Choroid plexus epithelial cell (primary cell): ENCODE results near the gene LIMS1.
"Not testable (repeated sequence)": the region's sequence is repeated elsewhere in the genome, so short reads cannot be mapped to it uniquely, and the experiment has no call there.

Source experiments
- DNase-seq: peaks from one replicate; pipeline ENCODE4 v3.0.0-alpha.2; 2010; ENCODE audit warnings: low read depth
- H3K4me3 ChIP-seq: 2 replicates; pipeline ENCODE4 v1.5.1; 2011; ENCODE audit warnings: low read depth, mild to moderate bottlenecking, control low read depth, low read length, moderate library complexity
- CTCF ChIP-seq: conservative IDR thresholded peaks from 2 replicates; pipeline ENCODE4 v1.5.1; 2011; ENCODE audit warnings: low read depth, mild to moderate bottlenecking, control low read depth, inconsistent platforms, low read length, moderate library complexity

The LIMS1 gene

GRCh38 chr2:108555572-108555971 lies 21.3 kb downstream of the LIMS1 start:
- no peak overlapping the region for H3K4me3 ChIP-seq
- DNase-seq, result no peak
- no peak for TF ChIP-seq CTCF

GRCh38 chr2:108556581-108556980 lies 22.3 kb downstream of the LIMS1 start:
- peak; percentile 47 for DNase-seq
- not testable (repeated sequence) for H3K4me3 ChIP-seq

GRCh38 chr2:108560241-108560811 lies 26.1 kb downstream of the LIMS1 start:
- DNase-seq, result no peak
- no peak overlapping the region for H3K4me3 ChIP-seq
- no peak for TF ChIP-seq CTCF

- DNase-seq, result no peak
- H3K4me3 ChIP-seq, result no peak overlapping the region
- TF ChIP-seq CTCF, result no peak
These were observed 26.7 kb downstream of the LIMS1 start for GRCh38 chr2:108560895-108561530.

- TF ChIP-seq CTCF, result no peak
- DNase-seq, result no peak
These were observed 28.0 kb downstream of the LIMS1 start for GRCh38 chr2:108562274-108562673.

GRCh38 chr2:108564510-108564909 lies 30.2 kb downstream of the LIMS1 start:
- TF ChIP-seq CTCF, result no peak
- H3K4me3 ChIP-seq, result no peak overlapping the region
- no peak for DNase-seq

More at GRCh38 chr2:108562274-108562673, 28.0 kb downstream of the LIMS1 start:
- H3K4me3 ChIP-seq, result no peak overlapping the region

- no peak overlapping the region for H3K4me3 ChIP-seq
- TF ChIP-seq CTCF, result no peak
- DNase-seq, result no peak
These were observed 31.6 kb downstream of the LIMS1 start for GRCh38 chr2:108565778-108566375.
